AG04449 (cell line): Measurements from ENCODE around the gene MCU.
"Not testable (repeated sequence)": the region's sequence is repeated elsewhere in the genome, so short reads cannot be mapped to it uniquely, and the experiment has no call there.

Source experiments
- CTCF ChIA-PET: fragments of 350-600 bp; formaldehyde crosslinking; extraction: SDS; loops from one replicate; lab custom pipeline; 2021; ENCODE audit warnings: antibody characterized with exemption; lab: Yijun Ruan, JAX
- POLR2A ChIA-PET: fragments of 400-600, 350-600 bp; formaldehyde crosslinking; extraction: SDS; loops from one replicate; lab custom pipeline; 2020; ENCODE audit warnings: antibody characterized with exemption, inconsistent platforms; lab: Yijun Ruan, JAX
- DNase-seq: peaks from one replicate; pipeline ENCODE4 v3.0.0-alpha.2; 2010; ENCODE audit warnings: low read depth, low spot score
- H3K4me3 ChIP-seq: 2 replicates; pipeline ENCODE4 v1.5.1; 2011; ENCODE audit warnings: low read depth, mild to moderate bottlenecking, control low read depth, low read length
- TF ChIP-seq, protein P1 (sequence below): IDR thresholded peaks from one replicate; pipeline ENCODE4 v1.5.1; 2011; ENCODE audit warnings: mild to moderate bottlenecking, moderate library complexity, low read length, control low read depth, inconsistent platforms; ENCODE audit not compliant: insufficient read depth; ENCODE audit errors: missing control alignments

MCU gene

DNA sequence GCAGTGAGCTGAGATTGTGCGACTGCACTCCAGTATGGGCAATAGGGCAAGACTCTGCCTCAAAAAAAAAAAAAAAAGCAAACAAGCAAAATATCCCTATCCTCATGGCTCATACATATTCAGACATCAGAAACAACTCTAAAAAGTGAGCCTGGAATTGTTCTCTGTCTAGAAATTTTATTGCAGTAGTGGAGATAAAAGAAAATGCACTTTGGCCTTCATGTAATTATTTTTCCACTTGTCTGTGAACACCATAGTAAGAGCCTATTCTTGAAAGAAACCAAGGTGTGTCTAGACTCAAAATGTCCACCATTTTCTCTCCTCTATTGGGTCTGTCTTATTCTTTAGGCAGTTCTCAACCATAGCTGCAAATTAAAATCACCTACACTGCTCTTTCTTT lies 30.5 kb upstream of the MCU start:
- CTCF ChIA-PET = no interaction called here

DNA sequence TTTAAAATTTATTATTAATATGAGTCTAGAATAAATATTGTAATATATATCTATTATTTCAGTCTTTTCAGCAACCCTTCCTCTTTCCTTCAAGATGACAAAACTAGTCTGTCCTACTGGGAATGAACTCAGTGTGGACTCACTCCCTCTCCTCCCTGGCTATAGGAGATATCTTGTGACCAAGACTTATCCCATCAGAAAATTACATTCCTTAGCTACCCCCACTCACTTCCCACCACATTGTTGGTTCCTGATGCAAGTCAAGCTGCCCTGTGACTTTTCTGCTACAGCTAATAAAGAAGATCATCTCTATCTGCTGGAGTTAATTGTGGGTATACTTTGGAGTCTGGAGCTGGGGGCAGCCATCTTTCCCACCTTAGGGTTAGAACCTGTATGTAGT lies 28.0 kb upstream of the MCU start:
- CTCF ChIA-PET = interaction anchor here (1.2 kb wide), 1 partner anchor 170 kb away, joined by 3 read pairs; no protein-coding TSS in a partner anchor
- no peak overlapping the region for H3K4me3 ChIP-seq
- TF ChIP-seq, protein P1, sequence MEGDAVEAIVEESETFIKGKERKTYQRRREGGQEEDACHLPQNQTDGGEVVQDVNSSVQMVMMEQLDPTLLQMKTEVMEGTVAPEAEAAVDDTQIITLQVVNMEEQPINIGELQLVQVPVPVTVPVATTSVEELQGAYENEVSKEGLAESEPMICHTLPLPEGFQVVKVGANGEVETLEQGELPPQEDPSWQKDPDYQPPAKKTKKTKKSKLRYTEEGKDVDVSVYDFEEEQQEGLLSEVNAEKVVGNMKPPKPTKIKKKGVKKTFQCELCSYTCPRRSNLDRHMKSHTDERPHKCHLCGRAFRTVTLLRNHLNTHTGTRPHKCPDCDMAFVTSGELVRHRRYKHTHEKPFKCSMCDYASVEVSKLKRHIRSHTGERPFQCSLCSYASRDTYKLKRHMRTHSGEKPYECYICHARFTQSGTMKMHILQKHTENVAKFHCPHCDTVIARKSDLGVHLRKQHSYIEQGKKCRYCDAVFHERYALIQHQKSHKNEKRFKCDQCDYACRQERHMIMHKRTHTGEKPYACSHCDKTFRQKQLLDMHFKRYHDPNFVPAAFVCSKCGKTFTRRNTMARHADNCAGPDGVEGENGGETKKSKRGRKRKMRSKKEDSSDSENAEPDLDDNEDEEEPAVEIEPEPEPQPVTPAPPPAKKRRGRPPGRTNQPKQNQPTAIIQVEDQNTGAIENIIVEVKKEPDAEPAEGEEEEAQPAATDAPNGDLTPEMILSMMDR = no peak
- POLR2A ChIA-PET = no interaction called here
- no peak for DNase-seq

More for the DNA sequence above, 30.5 kb upstream of the MCU start:
- POLR2A ChIA-PET = no interaction called here
- DNase-seq = no peak
- H3K4me3 ChIP-seq = no peak overlapping the region
- TF ChIP-seq, protein P1 = no peak

DNA sequence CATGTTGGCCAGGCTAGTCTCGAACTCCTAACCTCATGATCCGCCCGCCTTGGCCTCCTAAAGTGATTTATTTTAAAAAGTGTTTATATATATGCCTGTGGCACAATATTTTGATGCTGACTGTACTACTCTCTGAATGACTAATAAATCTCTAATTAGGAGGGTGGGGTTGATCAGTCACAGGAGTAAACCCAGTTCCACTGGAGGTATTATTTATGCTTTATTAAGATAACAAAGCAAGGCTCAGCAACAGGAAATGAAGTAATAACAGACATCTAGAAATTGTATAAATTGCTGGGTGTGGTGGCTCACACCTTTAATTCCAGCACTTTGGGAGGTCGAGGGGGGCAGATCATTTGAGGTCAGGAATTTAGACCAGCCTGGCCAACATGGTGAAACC lies 26.0 kb upstream of the MCU start:
- TF ChIP-seq, protein P1 = no peak
- no peak overlapping the region for H3K4me3 ChIP-seq
- DNase-seq = no peak
- ChIA-PET CTCF (no interaction called here), POLR2A (no interaction called here)

GRCh38 chr10:72667207-72667864 lies 24.6 kb upstream of the MCU start:
- POLR2A ChIA-PET = no interaction called here

GRCh38 chr10:72673280-72673679 lies 18.7 kb upstream of the MCU start:
- no peak for DNase-seq
- POLR2A ChIA-PET = no interaction called here
- CTCF ChIA-PET = no interaction called here
- no peak overlapping the region for H3K4me3 ChIP-seq
- TF ChIP-seq, protein P1 = no peak

More at GRCh38 chr10:72667207-72667864, 24.6 kb upstream of the MCU start:
- no peak for DNase-seq
- no peak overlapping the region for H3K4me3 ChIP-seq
- CTCF ChIA-PET = interaction anchor here (1.0 kb wide), 1 partner anchor 168 kb away, joined by 4 read pairs; no protein-coding TSS in a partner anchor
- TF ChIP-seq, protein P1 = no peak

DNA sequence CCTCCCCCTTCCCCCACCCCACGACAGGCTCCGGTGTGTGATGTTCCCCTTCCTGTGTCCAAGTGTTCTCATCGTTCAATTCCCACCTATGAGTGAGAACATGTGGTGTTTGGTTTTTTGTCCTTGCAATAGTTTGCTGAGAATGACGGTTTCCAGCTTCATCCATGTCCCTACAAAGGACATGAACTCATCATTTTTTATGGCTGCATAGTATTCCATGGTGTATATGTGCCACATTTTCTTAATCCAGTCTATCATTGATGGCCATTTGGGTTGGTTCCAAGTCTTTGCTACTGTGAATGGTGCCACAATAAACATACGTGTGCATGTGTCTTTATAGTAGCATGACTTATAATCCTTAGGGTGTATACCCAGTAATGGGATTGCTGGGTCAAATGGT lies 17.8 kb upstream of the MCU start:
- H3K4me3 ChIP-seq, CTCF ChIA-PET, POLR2A ChIA-PET, DNase-seq: not testable (repeated sequence)

DNA sequence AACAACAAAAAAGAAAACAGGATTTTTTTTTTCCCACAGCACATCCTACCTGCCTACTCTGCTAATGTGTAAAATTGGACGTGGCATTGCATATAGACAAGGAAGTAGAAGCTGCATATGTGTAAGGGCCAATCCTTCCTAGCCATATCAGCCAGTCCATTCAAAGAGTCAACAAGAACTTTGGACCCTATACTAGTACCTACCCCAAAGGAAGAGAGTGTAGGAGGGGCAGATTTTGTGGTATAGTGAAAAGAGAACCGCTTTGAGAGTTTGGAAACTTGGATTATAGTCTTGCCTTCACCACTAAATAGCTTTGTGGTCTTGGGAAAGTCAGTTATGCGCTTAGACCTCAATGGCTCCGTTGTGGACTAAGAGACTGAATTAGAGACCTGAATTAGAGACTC lies 12.1 kb upstream of the MCU start:
- CTCF ChIA-PET = interaction anchor here (1.7 to 2.4 kb wide), 2 partner anchors 8 to 12 kb away, joined by 3 to 8 read pairs; partner anchors contain the start of gene MCU
- no peak for DNase-seq
- POLR2A ChIA-PET = no interaction called here
- TF ChIP-seq, protein P1 = no peak
- H3K4me3 ChIP-seq = no peak overlapping the region
